Body of pancreas (tissue), 4 donors: Measurements from ENCODE around the gene ANKS1A. TPM values are rescaled to one million over a fixed set of nuclear protein-coding genes. Genes with fewer than 3 reads are reported as not detected.

Experiments
- ATAC-seq: fragments of 150-250 bp; one replicate; pipeline ENCODE4 v1.9.1; 2016
- DNase-seq, 4 donors: peaks; one replicate each; pipeline ENCODE4 v3.0.0-alpha.2; 2019
- H3K27ac ChIP-seq, 4 donors: fragments of 200-600 bp; sonication (generic); 1 replicate in 3 of 4; 2 replicates in 1 of 4; pipeline versions ENCODE4 v1.5.1 to v1.6.1; 2016 to 2019; ENCODE audit warnings: mild to moderate bottlenecking in 1 of 4, mixed read lengths in 1 of 4, moderate library complexity in 1 of 4
- H3K27me3 ChIP-seq, 2 donors: fragments of 200-600 bp; sonication (generic); one replicate each; pipeline ENCODE4 v1.6.0; 2016; ENCODE audit warnings: mild to moderate bottlenecking in 1 of 2
- H3K36me3 ChIP-seq, 2 donors: fragments of 200-600 bp; sonication (generic); replicated peaks in 1 of 2; 2 replicates each; pipeline ENCODE4 v1.5.1; 2016; ENCODE audit warnings: low read depth in 2 of 2; ENCODE audit not compliant: insufficient read depth in 1 of 2
- H3K4me1 ChIP-seq: fragments of 200-600 bp; sonication (generic); one replicate; pipeline ENCODE4 v1.6.0; 2016
- H3K4me3 ChIP-seq, 2 donors: fragments of 200-600 bp; sonication (generic); 1 replicate in 1 of 2; 2 replicates in 1 of 2; pipeline ENCODE4 v1.5.1; 2016 to 2019
- H3K9me3 ChIP-seq, 3 donors: fragments of 200-600 bp; sonication (generic); 1 replicate in 2 of 3; 2 replicates in 1 of 3; pipeline ENCODE4 v1.5.1; 2016
- CTCF ChIP-seq, 7 experiments: fragments of 450-650 bp in 4 of 7; fragments of 200-600 bp in 3 of 7; sonication (generic) in 3 of 7; IDR thresholded peaks; one replicate each; pipeline ENCODE4 v1.5.1; 2016 to 2019; ENCODE audit warnings: antibody characterized with exemption in 7 of 7
- POLR2A ChIP-seq, 3 donors: fragments of 450-650 bp; IDR thresholded peaks; one replicate each; pipeline ENCODE4 v1.6.1; 2016; ENCODE audit warnings: antibody characterized with exemption in 3 of 3, mild to moderate bottlenecking in 2 of 3
- WGBS, 2 donors: methylation state at CpG; one replicate each; pipeline ENCODE4 v1.1.5; 2017; 5-methylcytosine and 5-hydroxymethylcytosine counted together
- intact Hi-C: fragments of 100-400 bp; cut with DNase I; formaldehyde crosslinking; loops from one replicate; pipeline ENCODE4 v1.15.1; 2023
- total RNA-seq, 2 donors: library from RNA; depleted of rRNA; stranded (reverse); fragments of >200 nt; gene quantifications; one replicate each; pipeline ENCODE4 v1.1.0, GENCODE V29; 2016

Gene ANKS1A
- total RNA-seq, 2 donors from 2014 or later: 14.3 to 17.1 TPM

GRCh38 chr6:34979994-34980393, 90.9 kb downstream of the ANKS1A start:
- 86 to 88% methylated on average over 3 of the region's 3 CpGs for WGBS, 2 donors
- H3K36me3 ChIP-seq: peaks cover 0 to 3% of the 10 kb centered on the region in 2 donors
- no peaks in the 10 kb centered on the region for H3K27me3 ChIP-seq
- intact Hi-C loops: loop anchor here (10.0 kb wide), 1 partner anchor 235 kb away; the partner anchor contains the start of gene SCUBE3
- no peaks in the 10 kb centered on the region for H3K4me1 ChIP-seq
- no peak for DNase-seq
- no peak overlapping the region for H3K4me3 ChIP-seq
- no peak for ATAC-seq
- TF ChIP-seq POLR2A (IDR thresholded peaks at IDR 0.05) (no peak), CTCF (IDR thresholded peaks at IDR 0.05) (no peak)
- no peaks in the 10 kb centered on the region for H3K9me3 ChIP-seq
- H3K27ac ChIP-seq: no peak overlapping the region

DNA sequence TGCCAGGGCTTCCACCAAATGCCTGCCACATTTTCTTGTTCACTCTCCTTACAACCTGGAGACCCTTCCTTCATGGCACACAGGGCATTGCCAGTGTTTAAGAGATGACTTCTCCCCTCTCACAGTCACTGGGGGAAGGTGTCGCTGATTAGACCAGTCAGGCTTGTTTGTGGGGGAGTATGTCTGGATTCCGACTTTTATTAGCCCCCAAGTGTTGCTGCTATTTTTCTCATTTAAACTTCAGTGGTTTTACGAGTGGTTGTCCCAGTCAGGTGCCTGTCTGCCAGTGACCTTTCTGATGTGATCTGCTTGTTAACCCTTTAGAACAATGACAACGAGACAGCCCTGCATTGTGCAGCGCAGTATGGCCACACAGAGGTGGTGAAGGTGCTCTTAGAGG, 92.3 kb downstream of the ANKS1A start:
- H3K4me1 ChIP-seq: no peaks in the 10 kb centered on the region
- H3K27ac ChIP-seq: no peak overlapping the region
- DNase-seq (no peak), ATAC-seq (no peak)
- TF ChIP-seq POLR2A (IDR thresholded peaks at IDR 0.05) (no peak), CTCF (IDR thresholded peaks at IDR 0.05) (no peak)
- intact Hi-C loops: loop anchor here (10.0 kb wide), 1 partner anchor 233 kb away; the partner anchor contains the start of gene SCUBE3
- H3K4me3 ChIP-seq: no peak overlapping the region
- H3K36me3 ChIP-seq: peaks cover 0 to 8% of the 10 kb centered on the region in 2 donors
- 82% methylated on average over 5 of the region's 5 CpGs for WGBS, 2 donors
- H3K9me3 ChIP-seq: no peaks in the 10 kb centered on the region
- no peaks in the 10 kb centered on the region for H3K27me3 ChIP-seq

GRCh38 chr6:34981951-34982350, 92.9 kb downstream of the ANKS1A start:
- no peak for TF ChIP-seq POLR2A (IDR thresholded peaks at IDR 0.05)
- no peak for TF ChIP-seq CTCF (IDR thresholded peaks at IDR 0.05)
- no peak for ATAC-seq
- no peak overlapping the region for H3K27ac ChIP-seq
- H3K4me1 ChIP-seq: no peaks in the 10 kb centered on the region
- H3K36me3 ChIP-seq: peaks cover 0 to 8% of the 10 kb centered on the region in 2 donors
- intact Hi-C loops: loop anchor here (10.0 kb wide), 1 partner anchor 233 kb away; the partner anchor contains the start of gene SCUBE3
- no peaks in the 10 kb centered on the region for H3K27me3 ChIP-seq
- H3K4me3 ChIP-seq: no peak overlapping the region
- DNase-seq: no peak
- WGBS, 2 donors: 76 to 80% methylated on average over 7 of the region's 7 CpGs
- H3K9me3 ChIP-seq: no peaks in the 10 kb centered on the region

DNA sequence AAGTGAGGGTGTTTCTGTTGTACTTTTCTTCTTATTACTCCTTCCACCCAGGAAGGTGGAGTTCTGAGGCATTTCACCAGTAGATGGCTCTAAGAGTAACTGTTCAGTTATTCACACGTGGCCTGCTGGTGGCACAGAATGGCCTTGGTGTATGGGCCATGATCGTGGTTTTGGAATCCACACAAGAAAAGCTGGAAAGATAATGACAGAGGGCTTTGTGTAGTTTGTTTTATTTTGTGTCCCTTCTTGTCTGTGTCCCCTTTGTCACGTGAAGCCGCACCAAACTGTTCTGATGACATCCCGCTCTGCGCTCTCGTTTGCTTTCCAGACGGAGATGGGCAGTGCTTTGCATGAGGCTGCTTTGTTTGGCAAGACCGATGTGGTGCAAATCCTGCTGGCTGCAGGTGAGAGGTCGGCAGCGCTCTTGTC, 93.4 kb downstream of the ANKS1A start:
- no peaks in the 10 kb centered on the region for H3K27me3 ChIP-seq
- H3K27ac ChIP-seq: no peak overlapping the region
- H3K4me1 ChIP-seq: no peaks in the 10 kb centered on the region
- peak in 1 of 4 donors; percentile 8 for DNase-seq
- H3K4me3 ChIP-seq: no peak overlapping the region
- TF ChIP-seq POLR2A (IDR thresholded peaks at IDR 0.05): no peak
- TF ChIP-seq CTCF (IDR thresholded peaks at IDR 0.05): peak in 4 of 7 experiments; percentile 5 to 23 (median 14)
- ATAC-seq: no peak
- no peaks in the 10 kb centered on the region for H3K9me3 ChIP-seq
- H3K36me3 ChIP-seq: peaks cover 0 to 6% of the 10 kb centered on the region in 2 donors
- WGBS, 2 donors: 78% methylated on average over 11 of the region's 11 CpGs
- intact Hi-C loops: loop anchor here (10.0 kb wide), 1 partner anchor 232 kb away; the partner anchor contains the start of gene SCUBE3

GRCh38 chr6:34984416-34984815, 95.4 kb downstream of the ANKS1A start:
- H3K27ac ChIP-seq: no peak overlapping the region
- H3K4me1 ChIP-seq: no peaks in the 10 kb centered on the region
- ATAC-seq: no peak
- DNase-seq: no peak
- WGBS, 2 donors: 73 to 81% methylated on average over 2 of the region's 2 CpGs
- TF ChIP-seq CTCF (IDR thresholded peaks at IDR 0.05): no peak
- no peak for TF ChIP-seq POLR2A (IDR thresholded peaks at IDR 0.05)
- no peaks in the 10 kb centered on the region for H3K9me3 ChIP-seq
- H3K27me3 ChIP-seq: no peaks in the 10 kb centered on the region
- intact Hi-C loops: loop anchor here (10.0 kb wide), 1 partner anchor 230 kb away; the partner anchor contains the start of gene SCUBE3
- H3K4me3 ChIP-seq: no peak overlapping the region
- H3K36me3 ChIP-seq: peaks cover 0 to 6% of the 10 kb centered on the region in 2 donors
